GM12891 (cell line): Measurements from ENCODE around the gene OR6B1.

Experiments used
- PAX5 ChIP-seq: IDR thresholded peaks from 2 replicates; pipeline ENCODE4 v1.6.1; 2011; ENCODE audit warnings: low read length, moderate library complexity, mild to moderate bottlenecking; ENCODE audit not compliant: insufficient read depth, severe bottlenecking
- TAF1 ChIP-seq: IDR thresholded peaks from 2 replicates; pipeline ENCODE4 v1.6.1; 2011; ENCODE audit warnings: low read depth, low read length, control low read depth

DNA sequence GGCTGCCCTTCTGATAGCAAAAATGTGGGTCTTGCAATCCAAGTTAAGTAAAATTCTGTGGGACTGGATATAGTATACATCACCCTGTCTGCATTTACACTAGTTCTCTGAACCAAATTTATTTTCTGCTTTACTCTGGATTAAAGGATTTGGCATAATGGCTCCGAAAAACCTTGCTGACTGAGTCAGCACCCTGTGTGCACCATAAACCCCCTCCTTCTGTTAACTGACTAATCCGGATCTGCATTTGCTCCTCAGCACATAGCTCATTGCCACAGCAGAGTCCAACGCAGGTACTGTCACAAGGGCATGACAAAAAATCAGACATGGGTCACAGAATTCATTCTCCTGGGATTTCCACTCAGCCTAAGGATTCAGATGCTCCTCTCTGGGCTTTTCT, 50.0 kb downstream of the OR6B1 start:
- TF ChIP-seq PAX5: no peak
- no peak for TF ChIP-seq TAF1
